GM23248 (cell line): ENCODE measurements around the gene CSDE1.

ENCODE experiments used
- EZH2 ChIP-seq: fragments of 200-600 bp; sonication (generic); IDR thresholded peaks from 2 replicates; pipeline ENCODE4 v1.6.1; 2018; ENCODE audit warnings: antibody characterized with exemption, mild to moderate bottlenecking; ENCODE audit not compliant: insufficient read depth, poor library complexity, severe bottlenecking
- EZH2phosphoT487 ChIP-seq: fragments of 200-600 bp; sonication (generic); IDR thresholded peaks from 2 replicates; pipeline ENCODE4 v1.6.1; 2018; ENCODE audit warnings: antibody characterized with exemption, moderate library complexity, mild to moderate bottlenecking, low read depth; ENCODE audit not compliant: insufficient read depth

- TF ChIP-seq EZH2phosphoT487 (no peak), EZH2 (no peak)
Observed at GRCh38 chr1:114755006-114755931, 2.5 kb downstream of the CSDE1 start.
